H1 (cell line): ENCODE measurements around the gene TTBK2. TPM values are rescaled to one million over a fixed set of nuclear protein-coding genes. Genes with fewer than 3 reads are reported as not detected.

Experiments
- EP300 ChIP-seq, 2 experiments: IDR thresholded peaks; 1 replicate in 1 of 2; 2 replicates in 1 of 2; pipeline ENCODE4 v1.6.1; 2011 to 2012; ENCODE audit warnings: low read depth in 2 of 2, low read length in 2 of 2, mild to moderate bottlenecking in 2 of 2, borderline replicate concordance in 1 of 2, inconsistent platforms in 1 of 2, moderate library complexity in 1 of 2
- HDAC2 ChIP-seq, 2 experiments: fragments of 300-600 bp in 1 of 2; sonication (generic) in 1 of 2; IDR thresholded peaks; 2 replicates each; pipeline ENCODE4 v1.6.1; 2011 to 2012; ENCODE audit warnings: low read depth in 2 of 2, low read length in 2 of 2, mild to moderate bottlenecking in 2 of 2, moderate library complexity in 2 of 2, borderline replicate concordance in 1 of 2, inconsistent platforms in 1 of 2
- KDM4A ChIP-seq: IDR thresholded peaks from one replicate; pipeline ENCODE4 v1.7.1; 2012; ENCODE audit warnings: low read depth, mild to moderate bottlenecking, moderate library complexity, low read length, inconsistent platforms; ENCODE audit not compliant: severe bottlenecking
- MAX ChIP-seq: IDR thresholded peaks from 2 replicates; pipeline ENCODE4 v1.6.1; 2012; ENCODE audit warnings: inconsistent platforms
- NANOG ChIP-seq: IDR thresholded peaks from 2 replicates; pipeline ENCODE4 v1.6.1; 2011; ENCODE audit warnings: low read length, low read depth, mild to moderate bottlenecking, inconsistent platforms; ENCODE audit not compliant: insufficient read depth, poor library complexity, severe bottlenecking
- RNF2 ChIP-seq: fragments of 200-900, 300-1000 bp; sonication (generic); IDR thresholded peaks from 2 replicates; pipeline ENCODE4 v1.7.1; 2016; ENCODE audit warnings: borderline replicate concordance, low read depth, mild to moderate bottlenecking, antibody characterized with exemption, low read length; ENCODE audit not compliant: poor library complexity, severe bottlenecking; ENCODE audit errors: missing control alignments
- polyA plus RNA-seq, 7 experiments: library from polyadenylated mRNA; depleted of rRNA in 3 of 7; stranded (reverse) in 5 of 7; unstranded in 2 of 7; fragments of >200 nt in 5 of 7; fragments of 200-250 nt in 2 of 7; gene quantifications; 1 replicate in 5 of 7; 2 replicates in 1 of 7; 4 replicates in 1 of 7; pipeline versions ENCODE4 v1.2.1 to v1.2.3, GENCODE V29; 2011 to 2013; ENCODE audit warnings: missing spikeins in 2 of 7, mixed read lengths in 2 of 7
- total RNA-seq: library from RNA; stranded (reverse); fragmentation: NEBNext Ultra II Directional; extraction: Animal tissue kit (Norgen Biotek cat#: 25700); gene quantifications from 2 replicates; pipeline ENCODE4 v1.2.1, GENCODE V29; 2021
- TF ChIP-seq, protein P1 (sequence below): fragments of 300-600 bp; sonication (generic); IDR thresholded peaks from 2 replicates; pipeline ENCODE4 v1.7.1; 2012; ENCODE audit warnings: low read length, moderate library complexity, mild to moderate bottlenecking, inconsistent platforms; ENCODE audit not compliant: insufficient replicate concordance

Gene TTBK2
- total and polyA plus RNA-seq, 2 of the 8 experiments (the other 6 are each of a cell fraction or from before 2014, with no cell fraction given) = 2.7 to 18.2 TPM

- TF ChIP-seq EP300 (IDR thresholded peaks at IDR 0.05; ENCODE audit: borderline replicate concordance in 1 of 2, low read depth in 2 of 2, low read length in 2 of 2) (no peak), NANOG (no peak), RNF2 (no peak), HDAC2 (IDR thresholded peaks at IDR 0.05; ENCODE audit: borderline replicate concordance in 1 of 2, low read depth in 2 of 2, low read length in 2 of 2) (no peak), MAX (no peak), KDM4A (no peak)
- TF ChIP-seq, protein P1, sequence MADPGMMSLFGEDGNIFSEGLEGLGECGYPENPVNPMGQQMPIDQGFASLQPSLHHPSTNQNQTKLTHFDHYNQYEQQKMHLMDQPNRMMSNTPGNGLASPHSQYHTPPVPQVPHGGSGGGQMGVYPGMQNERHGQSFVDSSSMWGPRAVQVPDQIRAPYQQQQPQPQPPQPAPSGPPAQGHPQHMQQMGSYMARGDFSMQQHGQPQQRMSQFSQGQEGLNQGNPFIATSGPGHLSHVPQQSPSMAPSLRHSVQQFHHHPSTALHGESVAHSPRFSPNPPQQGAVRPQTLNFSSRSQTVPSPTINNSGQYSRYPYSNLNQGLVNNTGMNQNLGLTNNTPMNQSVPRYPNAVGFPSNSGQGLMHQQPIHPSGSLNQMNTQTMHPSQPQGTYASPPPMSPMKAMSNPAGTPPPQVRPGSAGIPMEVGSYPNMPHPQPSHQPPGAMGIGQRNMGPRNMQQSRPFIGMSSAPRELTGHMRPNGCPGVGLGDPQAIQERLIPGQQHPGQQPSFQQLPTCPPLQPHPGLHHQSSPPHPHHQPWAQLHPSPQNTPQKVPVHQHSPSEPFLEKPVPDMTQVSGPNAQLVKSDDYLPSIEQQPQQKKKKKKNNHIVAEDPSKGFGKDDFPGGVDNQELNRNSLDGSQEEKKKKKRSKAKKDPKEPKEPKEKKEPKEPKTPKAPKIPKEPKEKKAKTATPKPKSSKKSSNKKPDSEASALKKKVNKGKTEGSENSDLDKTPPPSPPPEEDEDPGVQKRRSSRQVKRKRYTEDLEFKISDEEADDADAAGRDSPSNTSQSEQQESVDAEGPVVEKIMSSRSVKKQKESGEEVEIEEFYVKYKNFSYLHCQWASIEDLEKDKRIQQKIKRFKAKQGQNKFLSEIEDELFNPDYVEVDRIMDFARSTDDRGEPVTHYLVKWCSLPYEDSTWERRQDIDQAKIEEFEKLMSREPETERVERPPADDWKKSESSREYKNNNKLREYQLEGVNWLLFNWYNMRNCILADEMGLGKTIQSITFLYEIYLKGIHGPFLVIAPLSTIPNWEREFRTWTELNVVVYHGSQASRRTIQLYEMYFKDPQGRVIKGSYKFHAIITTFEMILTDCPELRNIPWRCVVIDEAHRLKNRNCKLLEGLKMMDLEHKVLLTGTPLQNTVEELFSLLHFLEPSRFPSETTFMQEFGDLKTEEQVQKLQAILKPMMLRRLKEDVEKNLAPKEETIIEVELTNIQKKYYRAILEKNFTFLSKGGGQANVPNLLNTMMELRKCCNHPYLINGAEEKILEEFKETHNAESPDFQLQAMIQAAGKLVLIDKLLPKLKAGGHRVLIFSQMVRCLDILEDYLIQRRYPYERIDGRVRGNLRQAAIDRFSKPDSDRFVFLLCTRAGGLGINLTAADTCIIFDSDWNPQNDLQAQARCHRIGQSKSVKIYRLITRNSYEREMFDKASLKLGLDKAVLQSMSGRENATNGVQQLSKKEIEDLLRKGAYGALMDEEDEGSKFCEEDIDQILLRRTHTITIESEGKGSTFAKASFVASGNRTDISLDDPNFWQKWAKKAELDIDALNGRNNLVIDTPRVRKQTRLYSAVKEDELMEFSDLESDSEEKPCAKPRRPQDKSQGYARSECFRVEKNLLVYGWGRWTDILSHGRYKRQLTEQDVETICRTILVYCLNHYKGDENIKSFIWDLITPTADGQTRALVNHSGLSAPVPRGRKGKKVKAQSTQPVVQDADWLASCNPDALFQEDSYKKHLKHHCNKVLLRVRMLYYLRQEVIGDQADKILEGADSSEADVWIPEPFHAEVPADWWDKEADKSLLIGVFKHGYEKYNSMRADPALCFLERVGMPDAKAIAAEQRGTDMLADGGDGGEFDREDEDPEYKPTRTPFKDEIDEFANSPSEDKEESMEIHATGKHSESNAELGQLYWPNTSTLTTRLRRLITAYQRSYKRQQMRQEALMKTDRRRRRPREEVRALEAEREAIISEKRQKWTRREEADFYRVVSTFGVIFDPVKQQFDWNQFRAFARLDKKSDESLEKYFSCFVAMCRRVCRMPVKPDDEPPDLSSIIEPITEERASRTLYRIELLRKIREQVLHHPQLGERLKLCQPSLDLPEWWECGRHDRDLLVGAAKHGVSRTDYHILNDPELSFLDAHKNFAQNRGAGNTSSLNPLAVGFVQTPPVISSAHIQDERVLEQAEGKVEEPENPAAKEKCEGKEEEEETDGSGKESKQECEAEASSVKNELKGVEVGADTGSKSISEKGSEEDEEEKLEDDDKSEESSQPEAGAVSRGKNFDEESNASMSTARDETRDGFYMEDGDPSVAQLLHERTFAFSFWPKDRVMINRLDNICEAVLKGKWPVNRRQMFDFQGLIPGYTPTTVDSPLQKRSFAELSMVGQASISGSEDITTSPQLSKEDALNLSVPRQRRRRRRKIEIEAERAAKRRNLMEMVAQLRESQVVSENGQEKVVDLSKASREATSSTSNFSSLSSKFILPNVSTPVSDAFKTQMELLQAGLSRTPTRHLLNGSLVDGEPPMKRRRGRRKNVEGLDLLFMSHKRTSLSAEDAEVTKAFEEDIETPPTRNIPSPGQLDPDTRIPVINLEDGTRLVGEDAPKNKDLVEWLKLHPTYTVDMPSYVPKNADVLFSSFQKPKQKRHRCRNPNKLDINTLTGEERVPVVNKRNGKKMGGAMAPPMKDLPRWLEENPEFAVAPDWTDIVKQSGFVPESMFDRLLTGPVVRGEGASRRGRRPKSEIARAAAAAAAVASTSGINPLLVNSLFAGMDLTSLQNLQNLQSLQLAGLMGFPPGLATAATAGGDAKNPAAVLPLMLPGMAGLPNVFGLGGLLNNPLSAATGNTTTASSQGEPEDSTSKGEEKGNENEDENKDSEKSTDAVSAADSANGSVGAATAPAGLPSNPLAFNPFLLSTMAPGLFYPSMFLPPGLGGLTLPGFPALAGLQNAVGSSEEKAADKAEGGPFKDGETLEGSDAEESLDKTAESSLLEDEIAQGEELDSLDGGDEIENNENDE = no peak
Measured at GRCh38 chr15:42720071-42720470, 200.5 kb downstream of the TTBK2 start (continued).
